ENCODE measurements around the gene RARB. TPM values are rescaled to one million over a fixed set of nuclear protein-coding genes. Genes with fewer than 3 reads are reported as not detected.

The RARB gene
- 28.0 and 51.6 TPM in 2 replicates for total RNA-seq

GRCh38 chr3:25427942-25428788, at the start of gene RARB:
RARB (plus strand) TSS chr3:25428263; CDS start chr3:25428732, 469 bp downstream.

Other genes starting within 250 kb of the RARB start
- 89.6 and 95.5 TPM in 2 replicates for gene TOP2B, start 236.6 kb downstream of the RARB start, total RNA-seq